ENCODE data around the gene KPNA1.

KPNA1 gene

GRCh38 chr3:122514123-122515019, at the start of gene KPNA1:
TSS of gene KPNA1 (minus strand) at chr3:122514939. CDS start at chr3:122496565, 18,374 bp downstream.
- peak; percentile 95 for DNase-seq

- DNase-seq: peak; percentile 82
These were observed 49.6 kb upstream of the KPNA1 start, which contains the start of the genes DTX3L and PARP9 for GRCh38 chr3:122564155-122564912. TSS of gene DTX3L (plus strand) at chr3:122564338. CDS start at chr3:122564427, 89 bp downstream. TSS of gene PARP9 (minus strand) at chr3:122564300. CDS start at chr3:122559620, 4,680 bp downstream.

- no peak for DNase-seq
These were observed 48.9 kb upstream of the KPNA1 start for GRCh38 chr3:122563717-122564025.

GRCh38 chr3:122562923-122563716, 48.4 kb upstream of the KPNA1 start:
- no peak for DNase-seq

- peak; percentile 58 for DNase-seq
These were observed 45.9 kb upstream of the KPNA1 start for GRCh38 chr3:122560680-122561079.

GRCh38 chr3:122559906-122560305, 45.2 kb upstream of the KPNA1 start:
- no peak for DNase-seq

- no peak for DNase-seq
These were observed 43.9 kb upstream of the KPNA1 start for GRCh38 chr3:122558605-122559004.

- DNase-seq: no peak
These were observed 42.6 kb upstream of the KPNA1 start for GRCh38 chr3:122557356-122557755.

GRCh38 chr3:122555275-122556071, 40.7 kb upstream of the KPNA1 start:
- no peak for DNase-seq

- DNase-seq: no peak
These were observed 38.4 kb upstream of the KPNA1 start for GRCh38 chr3:122553171-122553570.

- DNase-seq: no peak
These were observed 33.9 kb upstream of the KPNA1 start for GRCh38 chr3:122548619-122549018.

- DNase-seq: no peak
These were observed 33.3 kb upstream of the KPNA1 start for GRCh38 chr3:122548076-122548475.

GRCh38 chr3:122546151-122546550, 31.4 kb upstream of the KPNA1 start:
- DNase-seq: no peak

GRCh38 chr3:122538956-122539490, 24.3 kb upstream of the KPNA1 start:
- DNase-seq: no peak

GRCh38 chr3:122536632-122537001, 21.9 kb upstream of the KPNA1 start:
- no peak for DNase-seq

- DNase-seq: no peak
These were observed 21.4 kb upstream of the KPNA1 start for GRCh38 chr3:122535964-122536631.

GRCh38 chr3:122533931-122534334, 19.2 kb upstream of the KPNA1 start:
- DNase-seq: no peak

GRCh38 chr3:122533480-122533879, 18.7 kb upstream of the KPNA1 start:
- DNase-seq: no peak

- no peak for DNase-seq
These were observed 15.4 kb upstream of the KPNA1 start for GRCh38 chr3:122530164-122530563.

- no peak for DNase-seq
These were observed 8.6 kb upstream of the KPNA1 start for GRCh38 chr3:122523317-122523716.

- no peak for DNase-seq
These were observed 6.1 kb upstream of the KPNA1 start for GRCh38 chr3:122520861-122521260.
